GM21825 (cell line): ENCODE results near the gene SLC35F1.

Experiments
- ATAC-seq: cut with Tn5 transposase; IDR thresholded peaks from one replicate; pipeline ENCODE4 v1.9.1; 2021; ENCODE audit warnings: mild to moderate bottlenecking, moderate library complexity; ENCODE audit not compliant: unreplicated experiment

SLC35F1 gene

GRCh38 chr6:118344014-118344670 lies 437.1 kb downstream of the SLC35F1 start:
- no peak for ATAC-seq

DNA sequence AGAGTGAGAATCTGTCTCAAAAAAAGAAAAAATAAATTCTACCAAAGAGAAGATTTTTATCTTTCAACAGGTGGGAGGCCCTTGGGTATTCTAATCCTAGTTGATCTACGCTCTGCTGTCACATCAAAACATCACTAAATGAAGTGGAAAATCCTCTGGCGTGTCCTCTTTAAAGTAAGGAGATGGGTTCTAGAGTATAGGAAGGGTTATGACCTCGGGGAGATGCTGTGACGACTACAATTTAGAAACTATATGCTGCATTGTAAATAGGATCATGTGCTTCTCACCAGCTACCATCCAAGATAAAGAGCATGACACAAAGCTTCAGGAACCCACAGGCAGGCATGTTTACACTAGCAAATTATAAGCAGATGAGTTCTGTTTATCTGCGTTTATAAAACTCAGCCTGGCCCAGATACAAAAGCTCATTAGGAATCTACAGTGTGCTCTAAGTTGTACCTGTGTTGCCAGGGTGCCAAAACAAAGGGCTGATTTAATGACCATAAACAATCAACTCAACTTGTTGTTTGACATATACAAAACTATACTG lies 443.9 kb downstream of the SLC35F1 start:
- no peak for ATAC-seq

DNA sequence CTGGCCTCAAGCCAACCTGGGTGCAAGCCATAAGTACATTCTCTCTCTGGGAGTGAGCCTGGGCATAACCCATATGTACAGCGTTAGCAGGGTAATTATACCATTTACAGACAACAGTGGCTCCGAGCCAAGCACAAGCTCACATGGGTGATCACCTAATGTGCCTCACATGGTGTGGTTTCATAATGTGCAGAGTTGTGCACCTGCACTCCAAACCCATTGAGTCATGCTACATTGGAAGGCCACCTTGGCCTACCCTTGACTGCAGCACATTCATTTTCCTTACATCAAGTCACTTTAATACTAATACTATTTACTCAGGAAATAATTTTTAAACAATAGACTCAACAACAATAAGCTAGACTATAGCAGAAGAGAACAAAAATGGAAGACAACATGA lies 446.5 kb downstream of the SLC35F1 start:
- ATAC-seq, result no peak

- ATAC-seq, result peak; percentile 98
Observed at GRCh38 chr6:118354641-118355040, 447.6 kb downstream of the SLC35F1 start.

GRCh38 chr6:118356054-118356453 lies 449.0 kb downstream of the SLC35F1 start:
- no peak for ATAC-seq

DNA sequence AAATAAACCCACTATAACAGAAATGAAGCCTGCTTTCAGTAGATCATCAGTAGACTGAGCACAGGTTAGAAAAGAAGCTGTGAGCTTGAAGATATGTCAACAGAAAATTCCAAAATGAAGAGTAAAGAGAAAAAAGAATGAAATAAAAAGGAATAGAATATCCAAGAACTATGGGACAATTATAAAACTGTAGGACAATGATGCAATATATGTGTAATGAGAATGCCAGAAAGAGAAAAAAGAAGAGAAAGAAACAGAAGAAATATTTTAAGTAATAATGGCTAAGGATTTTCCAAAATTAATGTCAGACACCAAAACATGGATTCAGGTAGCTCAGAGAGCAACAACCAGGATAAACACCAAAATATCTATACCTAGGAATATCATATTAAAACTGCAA lies 449.6 kb downstream of the SLC35F1 start:
- no peak for ATAC-seq
